ENCODE results near the gene PLIN3. TPM values are rescaled to one million over a fixed set of nuclear protein-coding genes. Genes with fewer than 3 reads are reported as not detected.
"Not testable (repeated sequence)": the region's sequence is repeated elsewhere in the genome, so short reads cannot be mapped to it uniquely, and the experiment has no call there.

Gene PLIN3
- total RNA-seq, 8 experiments from 2014 or later = 6.9 to 154 (median 22.1) TPM

DNA sequence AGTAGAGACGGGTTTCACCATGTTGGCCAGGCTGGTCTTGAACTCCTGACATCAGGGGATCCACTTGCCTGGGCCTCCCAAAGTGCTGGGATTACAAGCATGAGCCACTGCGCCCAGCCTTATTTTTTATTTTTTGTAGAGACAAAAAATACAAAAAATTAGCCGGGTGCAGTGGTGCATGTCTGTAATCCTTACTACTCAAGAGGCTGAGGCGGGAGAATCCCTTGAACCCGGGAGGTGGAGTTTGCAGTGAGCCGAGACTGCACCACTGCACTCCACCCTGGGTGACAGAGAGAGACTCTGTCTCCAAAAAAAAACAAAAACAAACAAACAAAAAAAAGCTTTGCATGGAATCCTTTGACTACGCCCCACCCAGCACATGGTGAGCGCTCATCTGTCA lies 14.0 kb downstream of the PLIN3 start:
- in situ Hi-C loops (cut with MboI; ENCODE audit: low pct_unique_long_range_greater_than_20kb in 2 of 9, low sequenced_read_pairs in 9 of 9, unreplicated experiment in 9 of 9); H3K27ac ChIP-seq; H3K4me3 ChIP-seq: not testable (repeated sequence)

DNA sequence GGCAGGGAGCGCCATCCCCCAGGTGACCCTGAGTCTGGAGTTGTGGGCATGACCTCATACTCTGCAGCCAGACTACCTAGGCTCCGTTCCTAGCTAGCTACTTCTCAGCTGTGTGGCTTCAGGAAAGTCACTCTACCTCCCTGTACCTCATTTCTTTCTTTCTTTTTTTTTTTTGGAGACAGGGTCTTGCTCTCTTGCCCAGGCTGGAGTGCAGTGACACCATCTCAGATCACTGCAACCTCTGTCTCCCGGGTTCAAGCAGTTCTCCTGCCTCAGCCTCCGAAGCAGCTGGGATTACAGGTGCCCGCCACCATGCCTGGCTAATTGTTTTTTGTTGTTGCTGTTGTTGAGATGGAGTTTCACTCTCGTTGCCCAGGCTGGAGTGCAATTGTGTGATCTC lies 15.0 kb downstream of the PLIN3 start:
- Histone ChIP-seq H3K4me1 (replicated peaks in 1 of 2) (no peaks in the 10 kb centered on the region), H3K27ac (no peak overlapping the region), H3K4me3 (no peak overlapping the region)
- ATAC-seq (replicated peaks in 6 of 8) = peak in 1 of 8 experiments; percentile 11
- WGBS, 10 experiments = 80 to 100% (median 92%) methylated on average over 1 to 4 of the region's 6 CpGs; no CpG with 5 or more reads in 6 of the 10 experiments
- in situ Hi-C loops (cut with MboI; ENCODE audit: low pct_unique_long_range_greater_than_20kb in 2 of 9, low sequenced_read_pairs in 9 of 9, unreplicated experiment in 9 of 9) = no loop called here

More for the DNA sequence above, 14.0 kb downstream of the PLIN3 start:
- 60 to 100% (median 81%) methylated on average over 1 to 7 of the region's 8 CpGs for WGBS, 10 experiments
- ATAC-seq (replicated peaks in 6 of 8); H3K4me1 ChIP-seq (replicated peaks in 1 of 2): not testable (repeated sequence)

DNA sequence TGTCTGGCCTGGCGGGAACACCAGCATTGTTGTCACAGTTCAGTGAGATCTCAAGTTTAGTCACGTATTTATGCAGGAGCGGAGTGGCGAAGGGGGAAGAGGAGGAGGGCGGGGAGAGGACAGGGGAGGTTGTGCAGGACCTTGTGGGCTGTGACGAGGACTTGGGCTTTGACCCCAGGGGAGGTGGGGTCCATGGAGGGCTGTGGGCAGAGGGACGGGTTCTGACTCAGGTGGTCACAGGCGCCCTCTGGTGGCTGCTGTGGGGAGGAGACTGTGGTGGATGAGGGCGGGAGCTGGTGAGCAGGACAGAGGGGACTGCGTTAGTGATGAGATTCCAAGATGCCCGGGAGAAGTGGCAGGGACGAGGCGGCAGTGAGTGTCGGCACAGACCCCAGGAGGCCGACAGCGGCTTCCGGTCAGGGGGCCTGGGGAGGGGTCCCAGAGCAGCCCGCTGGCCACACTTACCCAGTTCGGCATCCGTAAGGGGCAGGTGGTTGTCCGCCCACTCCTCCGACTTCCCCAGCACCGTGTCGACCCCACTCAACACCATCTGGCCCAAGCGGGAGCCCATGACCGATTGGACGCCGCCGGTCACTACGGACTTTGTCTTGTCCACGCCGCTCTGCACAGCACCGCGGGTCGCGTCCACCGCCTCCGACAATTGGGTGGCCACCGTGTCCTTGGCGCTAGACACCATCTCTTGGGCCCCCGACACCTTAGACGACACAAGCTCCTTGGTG lies 15.7 kb downstream of the PLIN3 start:
- ATAC-seq (replicated peaks in 6 of 8) = peak; percentile 45 to 95 (median 78)
- in situ Hi-C loops (cut with MboI; ENCODE audit: low pct_unique_long_range_greater_than_20kb in 2 of 9, low sequenced_read_pairs in 9 of 9, unreplicated experiment in 9 of 9) = no loop called here
- Histone ChIP-seq H3K27ac (no peak overlapping the region), H3K4me1 (replicated peaks in 1 of 2) (no peaks in the 10 kb centered on the region), H3K4me3 (no peak overlapping the region)
- 50 to 100% (median 68%) methylated on average over 1 to 15 of the region's 42 CpGs; no CpG with 5 or more reads in 5 of the 10 experiments for WGBS, 10 experiments

DNA sequence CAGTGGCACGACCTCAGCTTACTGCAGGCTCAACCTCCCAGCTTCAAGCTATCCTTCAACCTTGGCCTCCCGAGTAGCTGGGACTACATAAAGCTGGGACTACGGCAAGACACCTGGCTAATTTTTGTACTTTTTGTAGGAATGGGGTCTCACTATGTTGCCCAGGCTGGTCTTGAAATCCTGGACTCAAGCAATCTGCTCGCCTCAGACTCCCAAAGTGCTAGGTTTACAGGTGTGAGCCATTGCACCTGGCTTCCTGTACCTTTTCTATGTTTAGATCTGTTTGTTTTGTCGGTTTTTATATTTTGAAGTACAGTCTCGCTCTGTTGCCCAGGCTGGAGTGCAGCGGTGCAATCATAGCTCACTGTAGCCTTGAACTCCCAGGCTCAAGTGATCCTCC lies 18.4 kb downstream of the PLIN3 start:
- H3K27ac ChIP-seq = no peak overlapping the region
- in situ Hi-C loops (cut with MboI; ENCODE audit: low pct_unique_long_range_greater_than_20kb in 2 of 9, low sequenced_read_pairs in 9 of 9, unreplicated experiment in 9 of 9) = no loop called here
- no peak overlapping the region for H3K4me3 ChIP-seq
- no peaks in the 10 kb centered on the region for H3K4me1 ChIP-seq (replicated peaks in 1 of 2)
- 80 to 100% (median 100%) methylated on average over 1 to 7 of the region's 7 CpGs; no CpG with 5 or more reads in 3 of the 10 experiments for WGBS, 10 experiments
- ATAC-seq (replicated peaks in 6 of 8) = no peak

DNA sequence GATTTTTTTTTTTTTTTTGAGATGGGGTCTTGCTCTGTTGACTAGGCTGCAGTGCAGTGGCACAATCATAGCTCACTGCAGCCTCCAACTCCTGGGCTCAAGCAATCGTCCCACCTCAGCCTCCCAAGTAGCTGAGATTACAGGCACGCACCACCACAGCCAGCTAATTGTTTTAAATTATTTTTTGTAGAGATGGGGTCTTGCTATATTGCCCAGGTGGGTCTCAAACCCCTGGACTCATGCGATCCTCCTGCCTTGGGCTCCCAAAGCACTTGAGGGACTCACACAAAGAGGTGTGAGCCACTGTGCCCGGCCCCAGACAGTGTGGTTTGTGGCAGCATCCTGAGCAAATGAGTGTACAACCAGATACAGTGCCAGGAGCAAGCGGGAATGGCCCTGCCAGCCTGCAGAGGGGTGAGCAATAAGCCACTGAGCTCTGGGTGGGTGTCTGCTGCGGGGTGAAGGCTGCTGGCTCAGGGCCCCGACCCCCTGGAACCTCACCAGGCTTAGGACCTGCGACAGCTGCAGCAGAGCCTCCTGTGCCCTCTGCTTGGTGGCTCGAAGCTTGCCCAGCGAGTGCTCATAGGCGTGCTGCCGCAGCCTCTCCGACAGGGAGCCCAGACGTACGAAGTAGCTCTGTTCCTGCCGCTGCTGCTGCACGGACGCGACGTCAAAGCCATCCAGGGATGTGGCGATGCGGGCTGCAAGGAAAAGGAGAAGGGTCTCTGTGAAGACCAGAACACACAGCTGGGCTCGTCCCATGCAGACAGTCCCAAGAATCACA lies 20.1 kb downstream of the PLIN3 start:
- Histone ChIP-seq H3K4me1 (replicated peaks in 1 of 2) (no peaks in the 10 kb centered on the region), H3K4me3 (no peak overlapping the region), H3K27ac (no peak overlapping the region)
- 80 to 100% (median 93%) methylated on average over 1 to 11 of the region's 23 CpGs; no CpG with 5 or more reads in 7 of the 10 experiments for whole genome bisulfite sequencing, 10 experiments
- ATAC-seq (replicated peaks in 6 of 8) = no peak
- in situ Hi-C loops (cut with MboI; ENCODE audit: low pct_unique_long_range_greater_than_20kb in 2 of 9, low sequenced_read_pairs in 9 of 9, unreplicated experiment in 9 of 9) = no loop called here

DNA sequence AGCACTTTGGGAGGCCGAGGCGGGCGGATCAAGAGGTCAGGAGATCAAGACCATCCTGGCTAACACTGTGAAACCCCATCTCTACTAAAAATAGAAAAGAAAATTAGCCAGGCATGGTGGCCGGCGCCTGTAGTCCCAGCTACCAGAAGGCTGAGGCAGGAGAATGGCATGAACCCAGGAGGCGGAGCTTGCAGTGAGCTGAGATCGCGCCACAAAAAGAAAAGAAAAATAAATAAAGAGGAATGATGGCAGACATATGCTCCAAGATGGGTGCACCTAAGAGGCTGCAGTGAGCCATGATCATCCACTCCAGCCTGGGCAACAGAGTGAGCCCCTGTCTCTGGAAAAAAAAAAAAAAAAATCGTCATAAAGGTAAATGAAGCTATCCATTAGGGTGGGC lies 21.5 kb downstream of the PLIN3 start:
- H3K4me1 ChIP-seq (replicated peaks in 1 of 2); in situ Hi-C loops (cut with MboI; ENCODE audit: low pct_unique_long_range_greater_than_20kb in 2 of 9, low sequenced_read_pairs in 9 of 9, unreplicated experiment in 9 of 9); H3K4me3 ChIP-seq; ATAC-seq (replicated peaks in 6 of 8); H3K27ac ChIP-seq: not testable (repeated sequence)
- WGBS, 10 experiments = 0 to 94% (median 30%) methylated on average over 1 to 6 of the region's 9 CpGs; no CpG with 5 or more reads in 6 of the 10 experiments

DNA sequence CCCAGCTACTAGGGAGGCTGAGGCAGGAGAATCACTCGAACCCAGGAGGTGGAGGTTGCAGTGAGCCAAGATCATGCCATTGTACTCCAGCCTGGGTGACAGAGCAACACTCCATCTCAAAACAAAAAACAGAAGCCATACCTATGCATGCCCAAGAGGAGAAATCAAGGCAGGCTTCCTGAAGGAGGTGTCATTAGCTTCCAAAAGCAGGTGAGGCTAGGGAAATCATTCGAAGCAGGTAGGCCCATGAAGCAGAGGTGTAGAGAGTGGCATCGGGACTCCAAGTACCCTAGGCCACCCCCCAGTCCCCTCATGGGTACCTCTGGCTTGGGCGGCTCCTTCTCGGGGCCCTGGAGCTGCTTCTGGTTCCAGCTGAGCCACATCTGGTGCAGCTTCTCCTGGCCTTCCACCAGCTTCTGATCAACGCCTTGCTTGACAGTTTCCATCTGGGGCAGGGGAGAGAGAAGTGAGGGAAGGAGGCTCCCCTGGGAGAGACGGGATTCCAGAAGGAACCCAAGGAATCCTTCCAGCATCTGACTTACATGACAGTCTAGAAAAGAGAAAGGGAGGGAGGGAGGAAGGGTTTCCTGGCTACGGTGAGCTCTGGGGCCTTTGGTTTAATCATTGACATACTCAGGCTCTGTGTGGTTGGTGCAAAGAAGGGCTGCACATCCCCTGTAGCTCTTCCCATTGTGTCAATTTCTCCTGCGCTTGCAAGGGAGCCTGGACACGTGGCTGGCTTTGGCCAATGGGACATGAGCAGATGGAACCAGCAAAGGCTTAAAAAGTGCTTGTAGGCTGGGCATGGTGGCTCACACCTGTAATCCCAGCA lies 22.9 kb downstream of the PLIN3 start:
- no peak overlapping the region for H3K4me3 ChIP-seq
- H3K27ac ChIP-seq = no peak overlapping the region
- in situ Hi-C loops (cut with MboI; ENCODE audit: low pct_unique_long_range_greater_than_20kb in 2 of 9, low sequenced_read_pairs in 9 of 9, unreplicated experiment in 9 of 9) = no loop called here
- WGBS, 10 experiments = 26 to 91% (median 65%) methylated on average over 2 to 4 of the region's 10 CpGs; no CpG with 5 or more reads in 4 of the 10 experiments
- no peaks in the 10 kb centered on the region for H3K4me1 ChIP-seq (replicated peaks in 1 of 2)
- ATAC-seq (replicated peaks in 6 of 8) = no peak

DNA sequence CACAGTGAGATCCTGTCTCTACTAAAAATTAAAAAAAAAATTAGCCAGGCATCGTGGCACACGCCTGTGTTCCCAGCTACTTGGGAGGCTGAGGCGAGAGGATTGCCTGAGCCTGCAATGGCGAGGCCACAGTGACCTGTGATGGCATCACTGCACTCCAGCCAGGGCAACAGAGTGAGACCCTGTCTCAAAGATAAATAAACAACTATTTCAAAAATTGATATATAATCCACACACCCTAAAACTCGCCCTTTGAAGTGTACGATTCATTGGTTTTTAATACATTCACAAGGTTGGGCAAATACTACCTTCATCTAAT lies 23.9 kb downstream of the PLIN3 start:
- 80 to 100% (median 100%) methylated on average over 1 to 5 of the region's 6 CpGs; no CpG with 5 or more reads in 3 of the 10 experiments for WGBS, 10 experiments
- H3K4me3 ChIP-seq = no peak overlapping the region
- H3K27ac ChIP-seq = no peak overlapping the region
- ATAC-seq (replicated peaks in 6 of 8) = no peak
- in situ Hi-C loops (cut with MboI; ENCODE audit: low pct_unique_long_range_greater_than_20kb in 2 of 9, low sequenced_read_pairs in 9 of 9, unreplicated experiment in 9 of 9) = no loop called here
- no peaks in the 10 kb centered on the region for H3K4me1 ChIP-seq (replicated peaks in 1 of 2)

DNA sequence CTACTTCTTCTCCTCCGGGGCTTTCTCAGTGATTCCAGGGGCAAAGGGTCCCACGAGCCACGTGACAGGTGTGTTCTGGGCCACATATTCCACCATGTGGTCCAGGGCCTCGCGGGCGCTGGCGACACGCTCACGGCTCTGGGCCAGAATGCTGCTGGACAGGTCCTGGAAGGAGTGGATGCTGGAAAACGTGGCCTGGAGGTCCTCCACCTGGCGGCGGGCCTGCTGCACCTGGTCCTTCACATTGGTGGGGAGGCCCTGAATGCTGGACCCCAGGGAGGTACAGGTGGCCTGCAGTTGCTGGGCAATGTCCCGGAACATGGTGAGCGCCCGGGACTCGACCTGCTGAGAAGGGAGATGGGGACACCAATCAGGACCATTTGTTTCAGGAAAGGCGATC lies 28.3 kb downstream of the PLIN3 start:
- WGBS, 10 experiments = 78 to 100% (median 91%) methylated on average over 1 to 10 of the region's 17 CpGs; no CpG with 5 or more reads in 5 of the 10 experiments
- no peak overlapping the region for H3K27ac ChIP-seq
- in situ Hi-C loops (cut with MboI; ENCODE audit: low pct_unique_long_range_greater_than_20kb in 2 of 9, low sequenced_read_pairs in 9 of 9, unreplicated experiment in 9 of 9) = no loop called here
- ATAC-seq (replicated peaks in 6 of 8) = no peak
- H3K4me1 ChIP-seq (replicated peaks in 1 of 2) = no peaks in the 10 kb centered on the region
- H3K4me3 ChIP-seq = no peak overlapping the region

DNA sequence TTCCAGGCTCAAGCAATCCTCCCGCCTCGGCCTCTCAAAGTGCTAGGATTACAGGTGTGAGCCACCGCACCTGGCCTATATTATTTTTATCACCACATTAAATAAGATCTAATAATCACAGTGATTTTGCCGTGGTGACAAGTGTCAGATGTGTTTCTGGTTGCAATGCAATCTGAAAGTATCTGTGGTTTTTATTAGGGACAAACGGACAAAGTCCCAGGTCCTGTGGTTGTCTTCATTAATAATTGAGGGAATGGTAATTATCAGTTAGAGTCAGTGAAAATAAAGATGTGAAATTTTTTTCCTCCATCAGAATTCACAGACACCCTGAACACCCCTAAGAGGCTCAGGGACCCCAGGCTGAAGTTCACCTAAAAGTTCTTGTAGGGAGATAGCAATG lies 34.7 kb downstream of the PLIN3 start:
- in situ Hi-C loops (cut with MboI; ENCODE audit: low pct_unique_long_range_greater_than_20kb in 2 of 9, low sequenced_read_pairs in 9 of 9, unreplicated experiment in 9 of 9) = no loop called here
- H3K4me3 ChIP-seq = no peak overlapping the region
- no peaks in the 10 kb centered on the region for H3K4me1 ChIP-seq (replicated peaks in 1 of 2)
- WGBS, 10 experiments = 67 to 100% (median 93%) methylated on average over 2 to 4 of the region's 5 CpGs; no CpG with 5 or more reads in 3 of the 10 experiments
- no peak for ATAC-seq (replicated peaks in 6 of 8)
- H3K27ac ChIP-seq = no peak overlapping the region

DNA sequence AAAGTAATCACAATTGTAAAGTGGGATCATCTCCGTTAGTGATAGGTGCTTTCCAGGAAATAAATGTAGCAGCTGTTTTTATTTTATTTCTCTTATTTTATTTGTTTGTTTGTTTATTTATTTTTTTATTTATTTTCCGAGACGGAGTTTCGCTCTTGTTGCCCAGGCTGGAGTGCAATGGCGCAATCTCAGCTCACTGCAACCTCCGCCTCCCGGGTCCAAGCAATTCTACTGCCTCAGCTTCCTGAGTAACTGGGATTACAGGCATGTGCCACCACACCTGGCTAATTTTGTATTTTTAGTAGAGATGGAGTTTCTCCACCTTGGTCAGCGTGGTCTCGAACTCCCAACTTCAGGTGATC lies 35.5 kb downstream of the PLIN3 start:
- in situ Hi-C loops (cut with MboI; ENCODE audit: low pct_unique_long_range_greater_than_20kb in 2 of 9, low sequenced_read_pairs in 9 of 9, unreplicated experiment in 9 of 9); H3K27ac ChIP-seq; H3K4me1 ChIP-seq (replicated peaks in 1 of 2): not testable (repeated sequence)
- ATAC-seq (replicated peaks in 6 of 8) = peak in 3 of 8 experiments; percentile 2 to 12 (median 10)
- peak overlapping the region in 3 of 5 donors; percentile 30 to 41 (median 39) for H3K4me3 ChIP-seq
- WGBS, 10 experiments = 23 to 94% (median 70%) methylated on average over 2 to 9 of the region's 9 CpGs

DNA sequence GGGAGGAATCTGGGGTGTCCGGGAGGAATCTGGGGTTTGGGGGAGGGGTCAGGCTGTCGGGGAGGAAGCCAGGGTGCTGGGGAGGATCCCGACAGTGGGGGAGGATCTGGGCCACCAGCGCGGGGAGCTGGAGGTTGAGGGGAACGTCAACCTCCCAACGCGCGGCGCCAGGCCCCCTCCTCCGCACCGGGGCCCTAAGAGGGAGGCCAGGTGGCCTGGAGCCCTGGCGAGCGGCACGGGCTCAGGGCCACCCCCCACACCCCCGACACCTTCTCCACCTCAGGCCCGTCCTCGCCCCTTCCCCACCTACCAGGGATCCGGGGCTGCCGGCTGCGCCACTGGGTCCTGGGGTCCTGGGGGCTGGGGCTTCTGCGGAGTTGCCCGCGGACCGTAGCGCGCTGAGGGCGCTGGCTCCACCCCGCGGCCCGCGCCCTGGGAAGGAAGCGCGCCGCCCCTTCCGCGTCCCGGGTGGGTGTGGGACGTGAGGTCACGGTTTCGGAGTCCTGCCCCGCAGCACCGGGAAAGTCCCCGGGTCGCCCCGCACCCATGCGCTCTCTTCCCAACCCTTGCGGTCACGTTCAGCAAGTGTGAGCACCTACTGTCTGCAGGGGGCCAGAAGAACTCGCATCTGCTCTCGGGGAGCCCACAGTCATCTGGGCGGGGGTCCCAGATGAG lies 36.0 kb downstream of the PLIN3 start, which contains the start of gene TICAM1:
TICAM1 (minus strand) TSS at position 409 of the 675 bp plus-strand sequence. CDS start 13,335 bp downstream, outside the sequence.
- no peaks in the 10 kb centered on the region for H3K4me1 ChIP-seq (replicated peaks in 1 of 2)
- no peak within 1 kb of the TSS for H3K27ac ChIP-seq
- 0 to 17% (median 7%) methylated on average over 1 to 5 of the region's 52 CpGs; no CpG with 5 or more reads in 7 of the 10 experiments for WGBS, 10 experiments
- ATAC-seq (replicated peaks in 6 of 8) = peak; percentile 53 to 95 (median 83)
- in situ Hi-C loops (cut with MboI; ENCODE audit: low pct_unique_long_range_greater_than_20kb in 2 of 9, low sequenced_read_pairs in 9 of 9, unreplicated experiment in 9 of 9) = no loop called here
- H3K4me3 ChIP-seq = peak within 1 kb of the TSS; percentile 11 to 41 (median 30)
